Measurements from ENCODE around the gene MINPP1. TPM values are rescaled to one million over a fixed set of nuclear protein-coding genes. Genes with fewer than 3 reads are reported as not detected.

Gene MINPP1
- total RNA-seq, 1 donor from 2014 or later = 34.7 TPM

Other genes with a start within 250 kb of the MINPP1 start
- 3.0 and 3.9 TPM in 2 replicates for gene NUTM2D, start 147.1 kb upstream of the MINPP1 start, total RNA-seq
- 63.9 and 109 TPM in 2 replicates for gene PAPSS2, start 155.0 kb downstream of the MINPP1 start, total RNA-seq

Data from glomerular endothelial cell (primary cell).